Neural progenitor cell (in vitro differentiated cells): ENCODE measurements around the gene PILRA.

ENCODE experiments used
- EZH2 ChIP-seq: fragments of 200-600 bp; sonication (generic); IDR thresholded peaks from 2 replicates; pipeline ENCODE4 v1.6.1; 2017; ENCODE audit warnings: antibody characterized with exemption, mild to moderate bottlenecking, moderate library complexity
- EZH2phosphoT487 ChIP-seq: fragments of 200-600 bp; sonication (generic); IDR thresholded peaks from 2 replicates; pipeline ENCODE4 v1.6.1; 2017; ENCODE audit warnings: antibody characterized with exemption
- TF ChIP-seq, protein P1 (sequence below): fragments of 200-600 bp; sonication (generic); IDR thresholded peaks from 2 replicates; pipeline ENCODE4 v1.5.1; 2017; ENCODE audit warnings: antibody characterized with exemption, mild to moderate bottlenecking

DNA sequence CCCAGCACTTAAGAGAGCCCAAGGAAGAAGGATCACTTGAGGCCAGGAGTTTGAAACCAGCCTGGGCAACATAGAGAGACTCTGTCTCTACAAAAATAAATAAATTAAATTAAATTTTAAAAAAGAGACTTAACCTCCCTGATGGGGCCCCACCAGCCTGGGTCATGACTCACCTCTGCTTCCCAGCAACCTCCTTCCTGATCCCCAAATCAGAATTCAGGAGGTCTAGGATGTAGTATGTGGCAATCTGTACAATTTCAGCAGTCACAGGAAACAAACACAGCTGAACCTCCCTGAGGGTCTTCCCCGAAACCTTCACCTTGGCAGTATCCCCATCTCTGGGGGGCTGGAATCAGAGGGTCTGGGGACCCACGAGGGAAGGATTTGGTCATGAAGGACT lies 72.8 kb downstream of the PILRA start:
- TF ChIP-seq EZH2phosphoT487 (no peak), EZH2 (no peak)
- TF ChIP-seq, protein P1, sequence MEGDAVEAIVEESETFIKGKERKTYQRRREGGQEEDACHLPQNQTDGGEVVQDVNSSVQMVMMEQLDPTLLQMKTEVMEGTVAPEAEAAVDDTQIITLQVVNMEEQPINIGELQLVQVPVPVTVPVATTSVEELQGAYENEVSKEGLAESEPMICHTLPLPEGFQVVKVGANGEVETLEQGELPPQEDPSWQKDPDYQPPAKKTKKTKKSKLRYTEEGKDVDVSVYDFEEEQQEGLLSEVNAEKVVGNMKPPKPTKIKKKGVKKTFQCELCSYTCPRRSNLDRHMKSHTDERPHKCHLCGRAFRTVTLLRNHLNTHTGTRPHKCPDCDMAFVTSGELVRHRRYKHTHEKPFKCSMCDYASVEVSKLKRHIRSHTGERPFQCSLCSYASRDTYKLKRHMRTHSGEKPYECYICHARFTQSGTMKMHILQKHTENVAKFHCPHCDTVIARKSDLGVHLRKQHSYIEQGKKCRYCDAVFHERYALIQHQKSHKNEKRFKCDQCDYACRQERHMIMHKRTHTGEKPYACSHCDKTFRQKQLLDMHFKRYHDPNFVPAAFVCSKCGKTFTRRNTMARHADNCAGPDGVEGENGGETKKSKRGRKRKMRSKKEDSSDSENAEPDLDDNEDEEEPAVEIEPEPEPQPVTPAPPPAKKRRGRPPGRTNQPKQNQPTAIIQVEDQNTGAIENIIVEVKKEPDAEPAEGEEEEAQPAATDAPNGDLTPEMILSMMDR, result no peak
